Glutamatergic neuron (in vitro differentiated cells): ENCODE data around the gene CAMTA1. TPM values are rescaled to one million over a fixed set of nuclear protein-coding genes. Genes with fewer than 3 reads are reported as not detected.

Source experiments
- DNase-seq: peaks from one replicate; pipeline ENCODE4 v3.0.0; 2022
- H3K27ac Mint-ChIP-seq: one replicate; pipeline ENCODE4 v1.8.0; 2020; ENCODE audit warnings: mild to moderate bottlenecking, mixed read lengths, inconsistent platforms; ENCODE audit not compliant: unreplicated experiment
- H3K27me3 Mint-ChIP-seq: one replicate; pipeline ENCODE4 v1.8.0; 2020; ENCODE audit warnings: mild to moderate bottlenecking, moderate library complexity, mixed read lengths, inconsistent platforms; ENCODE audit not compliant: unreplicated experiment
- H3K36me3 Mint-ChIP-seq: one replicate; pipeline ENCODE4 v1.8.0; 2020; ENCODE audit warnings: mild to moderate bottlenecking, mixed read lengths, inconsistent platforms; ENCODE audit not compliant: unreplicated experiment
- H3K4me1 Mint-ChIP-seq: one replicate; pipeline ENCODE4 v1.8.0; 2020; ENCODE audit warnings: mild to moderate bottlenecking, low read depth, mixed read lengths, inconsistent platforms; ENCODE audit not compliant: unreplicated experiment
- H3K4me3 Mint-ChIP-seq: one replicate; pipeline ENCODE4 v1.8.0; 2020; ENCODE audit warnings: mild to moderate bottlenecking, mixed read lengths, inconsistent platforms; ENCODE audit not compliant: unreplicated experiment
- H3K9me3 Mint-ChIP-seq: one replicate; pipeline ENCODE4 v1.8.0; 2020; ENCODE audit warnings: mild to moderate bottlenecking, moderate library complexity, mixed read lengths, inconsistent platforms; ENCODE audit not compliant: unreplicated experiment
- total RNA-seq: library from RNA; stranded (reverse); fragmentation: NEBNext Ultra II Directional; extraction: Animal tissue kit (Norgen Biotek cat#: 25700); gene quantifications from one replicate; pipeline ENCODE4 v1.2.1, GENCODE V29; 2021; ENCODE audit not compliant: unreplicated experiment
- TF ChIP-seq, protein P1 (sequence below): fragments of 200-600 bp; sonication (generic); IDR thresholded peaks from one replicate; pipeline ENCODE4 v1.5.0; 2021; ENCODE audit not compliant: partially characterized antibody, unreplicated experiment

Gene CAMTA1
- total RNA-seq, 1 donor from 2014 or later, result 77.2 TPM

DNA sequence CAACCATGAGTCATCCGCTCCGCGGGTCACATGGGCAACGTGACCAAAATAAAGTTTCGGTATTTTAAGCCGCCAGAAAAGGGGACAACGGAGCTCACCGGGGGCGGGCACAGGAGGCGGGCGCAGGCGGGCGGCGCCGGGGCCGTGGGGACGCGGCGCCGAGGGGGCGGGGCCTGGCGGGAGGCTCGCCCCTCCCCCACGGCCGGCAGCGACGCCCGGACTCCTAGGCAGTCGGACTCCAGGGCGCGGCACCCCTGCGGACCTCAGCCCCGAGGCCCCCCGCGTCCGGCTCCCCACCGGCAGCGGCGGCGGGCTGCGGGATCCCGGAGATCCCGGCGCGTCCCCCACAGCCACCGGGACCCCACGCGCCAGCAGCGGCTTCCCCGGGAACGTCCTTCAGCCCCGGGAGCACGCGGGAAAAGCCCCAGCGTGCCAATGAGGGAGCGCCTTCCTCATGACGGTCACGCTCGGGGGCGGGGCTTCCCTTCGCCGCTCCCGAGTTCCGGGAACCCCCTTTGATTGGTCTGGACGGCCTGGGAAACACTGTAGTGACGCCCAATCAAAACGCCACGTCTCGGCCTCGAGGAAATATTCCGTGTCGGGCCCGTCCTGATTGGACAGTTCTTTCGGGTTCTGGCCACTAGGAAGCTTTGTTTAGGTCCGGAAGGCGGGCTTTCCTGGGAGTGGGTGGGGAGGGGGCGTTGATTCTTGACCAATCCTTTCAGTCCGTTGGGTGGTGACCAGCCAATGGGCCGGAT lies 515 bp upstream of the CAMTA1 start:
- peaks cover 16% of the 10 kb centered on the region for H3K4me1 Mint-ChIP-seq
- DNase-seq, result peak; percentile 98
- H3K4me3 Mint-ChIP-seq, result peak overlapping the region; percentile 89
- H3K27ac Mint-ChIP-seq, result peak overlapping the region; percentile 38
- H3K36me3 Mint-ChIP-seq, result no peaks in the 10 kb centered on the region
- TF ChIP-seq, protein P1, sequence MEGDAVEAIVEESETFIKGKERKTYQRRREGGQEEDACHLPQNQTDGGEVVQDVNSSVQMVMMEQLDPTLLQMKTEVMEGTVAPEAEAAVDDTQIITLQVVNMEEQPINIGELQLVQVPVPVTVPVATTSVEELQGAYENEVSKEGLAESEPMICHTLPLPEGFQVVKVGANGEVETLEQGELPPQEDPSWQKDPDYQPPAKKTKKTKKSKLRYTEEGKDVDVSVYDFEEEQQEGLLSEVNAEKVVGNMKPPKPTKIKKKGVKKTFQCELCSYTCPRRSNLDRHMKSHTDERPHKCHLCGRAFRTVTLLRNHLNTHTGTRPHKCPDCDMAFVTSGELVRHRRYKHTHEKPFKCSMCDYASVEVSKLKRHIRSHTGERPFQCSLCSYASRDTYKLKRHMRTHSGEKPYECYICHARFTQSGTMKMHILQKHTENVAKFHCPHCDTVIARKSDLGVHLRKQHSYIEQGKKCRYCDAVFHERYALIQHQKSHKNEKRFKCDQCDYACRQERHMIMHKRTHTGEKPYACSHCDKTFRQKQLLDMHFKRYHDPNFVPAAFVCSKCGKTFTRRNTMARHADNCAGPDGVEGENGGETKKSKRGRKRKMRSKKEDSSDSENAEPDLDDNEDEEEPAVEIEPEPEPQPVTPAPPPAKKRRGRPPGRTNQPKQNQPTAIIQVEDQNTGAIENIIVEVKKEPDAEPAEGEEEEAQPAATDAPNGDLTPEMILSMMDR, result no peak
- H3K27me3 Mint-ChIP-seq, result peaks cover 9% of the 10 kb centered on the region
- H3K9me3 Mint-ChIP-seq, result no peaks in the 10 kb centered on the region

DNA sequence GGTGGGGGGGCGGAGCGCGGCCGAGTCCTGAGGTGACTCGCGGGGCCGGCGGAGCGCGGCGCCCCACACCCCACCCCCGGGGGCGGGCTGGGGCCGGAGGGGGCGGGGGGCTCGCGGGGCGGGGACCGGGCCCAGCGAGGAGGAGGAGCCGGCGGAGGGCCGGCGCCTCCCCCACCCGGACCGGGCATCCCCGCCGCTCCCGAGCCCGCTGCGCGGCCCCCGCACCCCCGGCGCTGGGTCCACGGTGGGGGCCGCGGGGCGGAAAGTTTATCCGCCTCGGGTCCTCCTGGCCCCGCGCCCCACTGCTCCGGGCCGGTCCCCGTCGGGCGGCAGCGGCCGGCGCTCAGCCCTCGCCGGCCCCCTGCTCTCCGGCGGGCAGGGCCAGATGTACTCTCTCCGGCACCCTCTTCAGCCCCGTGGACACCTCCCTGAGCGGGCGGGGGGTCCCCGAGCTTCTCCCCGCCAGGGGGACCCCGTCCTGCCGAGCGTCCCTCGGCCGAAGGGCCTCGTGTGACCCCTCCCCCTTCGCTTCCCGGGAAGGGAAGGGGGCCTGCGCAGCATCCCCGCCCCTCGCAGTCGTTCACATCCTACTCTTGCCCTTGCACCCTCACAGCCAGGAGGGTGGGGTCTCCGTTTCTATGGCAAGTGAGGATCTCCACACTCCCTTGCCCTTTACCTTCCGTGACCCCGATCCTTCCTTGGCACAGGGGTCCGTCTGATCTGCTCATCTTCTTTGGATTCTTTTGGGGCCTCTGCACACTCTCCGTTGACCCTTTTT lies 663 bp downstream of the CAMTA1 start:
- Mint-ChIP-seq H3K27me3 (peaks cover 9% of the 10 kb centered on the region), H3K9me3 (no peaks in the 10 kb centered on the region), H3K4me3 (peak overlapping the region; percentile 98), H3K36me3 (no peaks in the 10 kb centered on the region), H3K27ac (peak overlapping the region; percentile 91), H3K4me1 (peaks cover 18% of the 10 kb centered on the region)
- TF ChIP-seq, protein P1, result no peak
- DNase-seq, result peak; percentile 58

- Mint-ChIP-seq H3K4me3 (no peak overlapping the region), H3K27me3 (peaks cover 8% of the 10 kb centered on the region), H3K4me1 (peaks cover 14% of the 10 kb centered on the region), H3K27ac (no peak overlapping the region), H3K36me3 (no peaks in the 10 kb centered on the region), H3K9me3 (no peaks in the 10 kb centered on the region)
- TF ChIP-seq, protein P1, result no peak
- DNase-seq, result no peak
Observed at GRCh38 chr1:6788946-6789345, 3.7 kb downstream of the CAMTA1 start.

DNA sequence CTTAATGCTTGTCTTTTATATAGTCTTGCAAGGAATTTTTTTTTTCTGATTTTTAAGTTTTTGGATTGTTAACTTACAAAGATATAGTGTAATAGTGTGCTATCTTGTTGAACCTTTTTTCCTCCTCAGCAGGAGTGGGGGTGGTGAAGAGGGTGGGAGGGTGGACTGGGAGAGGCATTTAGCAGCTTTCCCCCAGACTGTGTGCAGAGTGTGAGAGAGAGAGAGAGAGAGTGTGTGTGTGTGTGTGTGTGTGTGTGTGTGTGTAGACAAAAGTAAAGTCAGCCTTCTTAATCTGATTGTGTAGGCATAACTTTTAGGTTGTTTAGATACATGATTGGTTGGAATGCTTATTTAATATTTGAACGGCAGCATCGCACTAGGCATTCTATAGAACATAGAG lies 4.9 kb downstream of the CAMTA1 start:
- DNase-seq, result no peak
- H3K9me3 Mint-ChIP-seq, result no peaks in the 10 kb centered on the region
- H3K27me3 Mint-ChIP-seq, result peaks cover 5% of the 10 kb centered on the region
- peaks cover 16% of the 10 kb centered on the region for H3K4me1 Mint-ChIP-seq
- H3K27ac Mint-ChIP-seq, result no peak overlapping the region
- TF ChIP-seq, protein P1, result no peak
- no peaks in the 10 kb centered on the region for H3K36me3 Mint-ChIP-seq
- H3K4me3 Mint-ChIP-seq, result no peak overlapping the region

GRCh38 chr1:6794164-6794563 lies 8.9 kb downstream of the CAMTA1 start:
- H3K36me3 Mint-ChIP-seq, result no peaks in the 10 kb centered on the region
- no peaks in the 10 kb centered on the region for H3K27me3 Mint-ChIP-seq
- H3K9me3 Mint-ChIP-seq, result no peaks in the 10 kb centered on the region
- TF ChIP-seq, protein P1, result peak; percentile 32
- no peak overlapping the region for H3K4me3 Mint-ChIP-seq
- no peak overlapping the region for H3K27ac Mint-ChIP-seq
- DNase-seq, result no peak
- peaks cover 6% of the 10 kb centered on the region for H3K4me1 Mint-ChIP-seq
